Midbrain (tissue), 1 donor: ENCODE results near the gene TMEM181.

ENCODE experiments used
- DNase-seq: peaks from one replicate; lab custom pipeline; 2025; lab: John Stamatoyannopoulos, UW

Gene TMEM181

DNA sequence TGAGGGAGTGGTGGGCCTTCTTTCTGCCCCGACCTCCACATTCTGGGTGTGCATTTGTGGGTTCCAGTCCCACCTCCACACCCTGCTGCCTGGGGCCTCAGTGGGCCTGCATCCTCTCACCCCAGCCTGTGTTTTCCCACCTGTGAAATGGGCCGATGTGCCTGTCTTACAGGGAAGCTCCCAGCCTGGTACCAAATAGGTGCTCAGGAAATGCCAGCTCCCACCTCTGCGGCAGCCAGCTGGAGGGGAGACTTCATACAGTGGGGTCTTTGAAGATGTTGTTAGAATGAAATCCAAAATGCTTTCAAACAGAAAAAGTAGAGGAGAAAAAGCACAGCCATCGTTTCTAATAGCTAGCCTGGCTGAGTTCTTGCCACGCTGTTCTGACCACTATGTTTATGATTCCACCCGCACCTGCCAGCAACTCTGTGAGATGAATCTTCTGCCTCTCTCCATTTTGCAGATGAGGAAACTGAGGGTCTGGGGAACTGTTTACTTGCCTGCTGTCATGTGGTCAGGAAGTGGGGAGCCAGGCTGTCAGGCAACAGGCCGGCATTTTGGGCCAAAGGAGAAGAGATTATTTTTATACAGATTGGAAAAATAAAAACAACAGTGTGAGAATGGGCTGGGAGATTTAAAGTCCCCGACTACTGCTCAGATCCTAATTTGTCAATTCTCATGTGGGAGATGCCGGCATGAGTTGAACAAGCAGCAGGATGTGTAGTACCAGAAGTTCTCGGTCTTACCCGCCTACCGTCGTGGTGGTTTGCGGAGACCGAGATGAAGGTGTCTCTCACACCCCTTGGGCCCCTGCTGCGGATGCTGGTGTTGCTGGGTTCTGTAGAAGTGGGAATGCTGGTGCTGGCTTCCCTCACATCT, 4.6 kb downstream of the TMEM181 start:
- DNase-seq: no peak

DNA sequence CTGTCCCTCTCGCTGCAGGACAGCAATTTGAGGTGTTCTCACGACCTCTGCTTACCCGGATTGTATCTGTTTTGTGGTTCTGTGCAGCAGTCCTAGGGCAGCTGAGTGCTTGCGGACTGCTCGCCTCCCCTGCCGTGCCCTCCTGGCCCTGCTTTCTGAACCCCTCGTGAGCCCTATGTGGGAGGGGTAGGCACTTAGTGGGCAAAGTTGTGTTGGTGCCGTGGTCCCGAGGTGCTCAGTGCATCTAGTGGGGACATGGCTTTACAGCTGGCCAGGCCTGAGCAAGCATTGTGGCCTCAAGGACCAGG, 5.2 kb downstream of the TMEM181 start:
- DNase-seq: no peak

- DNase-seq: no peak
Observed at GRCh38 chr6:158565482-158566040, 5.7 kb downstream of the TMEM181 start.

DNA sequence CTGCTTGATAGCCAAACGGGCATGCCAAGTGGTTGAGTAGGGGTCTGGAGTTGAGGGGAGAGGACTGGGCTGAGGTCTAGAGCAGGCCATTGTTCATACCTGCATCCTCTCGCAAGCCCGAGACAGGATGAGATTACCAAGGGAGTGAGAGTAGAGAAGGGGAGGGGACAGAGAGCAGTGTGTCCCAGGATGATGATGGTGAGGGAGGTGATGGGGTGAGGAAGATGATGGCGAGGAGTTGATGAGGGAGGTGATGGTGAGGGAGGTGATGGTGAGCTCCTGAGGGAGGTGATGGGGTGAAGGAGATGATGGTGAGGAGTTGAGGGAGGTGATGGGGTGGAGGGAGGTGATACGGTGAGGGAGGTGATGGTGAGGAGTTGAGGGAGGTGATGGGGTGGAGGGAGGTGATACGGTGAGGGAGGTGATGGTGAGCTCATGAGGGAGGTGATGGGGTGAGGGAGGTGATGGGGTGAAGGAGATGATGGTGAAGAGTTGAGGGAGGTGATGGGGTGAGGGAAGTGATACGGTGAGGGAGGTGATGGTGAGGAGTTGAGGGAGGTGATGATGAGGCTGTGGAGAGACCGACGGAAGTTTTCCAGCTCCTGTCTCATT, 6.4 kb downstream of the TMEM181 start:
- DNase-seq: no peak

DNA sequence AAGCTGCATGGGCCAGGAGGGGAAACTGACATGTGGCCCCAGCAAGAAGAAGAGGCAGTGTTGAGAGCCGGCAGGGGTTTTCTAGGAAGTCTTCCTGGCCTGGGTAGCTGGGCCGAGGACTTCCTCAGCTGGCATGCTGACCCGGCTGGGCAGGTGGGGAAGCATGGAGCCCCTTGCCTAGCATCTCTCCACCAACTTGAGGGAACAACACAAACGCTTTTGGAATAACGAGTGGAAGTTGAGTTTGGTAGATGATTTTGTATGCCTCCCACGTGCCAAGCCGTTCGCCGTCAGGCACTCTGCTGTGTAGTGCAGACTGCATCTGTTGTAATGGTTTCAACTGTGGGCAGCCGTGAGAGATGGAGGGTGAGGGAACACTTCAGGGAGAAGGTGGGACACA, 7.3 kb downstream of the TMEM181 start:
- DNase-seq: no peak

DNA sequence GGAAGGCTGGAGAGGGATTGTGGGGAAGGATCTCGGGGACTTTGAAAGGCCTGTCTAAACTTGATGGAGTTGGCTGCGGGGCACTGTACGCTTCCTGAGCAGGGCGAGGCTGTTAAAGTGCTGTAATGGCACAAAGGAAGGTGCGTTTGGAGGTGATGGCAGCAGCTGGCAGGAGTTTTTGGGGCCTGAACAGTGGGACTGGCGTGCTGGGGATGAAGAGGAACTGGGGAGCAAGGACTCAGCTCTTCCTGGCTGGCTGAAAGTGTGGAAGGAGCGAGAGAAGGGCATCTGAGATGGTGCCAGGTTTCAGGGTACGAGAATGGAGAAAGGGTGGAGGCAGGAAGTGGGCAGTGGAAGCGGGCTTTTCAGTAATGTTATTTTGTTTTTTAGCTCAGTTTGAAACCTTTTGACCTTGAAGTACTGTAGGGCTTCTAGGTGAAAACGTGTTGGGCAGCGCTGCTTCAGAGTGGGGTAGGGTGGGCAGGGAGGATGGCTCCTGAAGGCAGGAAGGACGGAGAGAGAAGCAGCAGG, 8.0 kb downstream of the TMEM181 start:
- no peak for DNase-seq

DNA sequence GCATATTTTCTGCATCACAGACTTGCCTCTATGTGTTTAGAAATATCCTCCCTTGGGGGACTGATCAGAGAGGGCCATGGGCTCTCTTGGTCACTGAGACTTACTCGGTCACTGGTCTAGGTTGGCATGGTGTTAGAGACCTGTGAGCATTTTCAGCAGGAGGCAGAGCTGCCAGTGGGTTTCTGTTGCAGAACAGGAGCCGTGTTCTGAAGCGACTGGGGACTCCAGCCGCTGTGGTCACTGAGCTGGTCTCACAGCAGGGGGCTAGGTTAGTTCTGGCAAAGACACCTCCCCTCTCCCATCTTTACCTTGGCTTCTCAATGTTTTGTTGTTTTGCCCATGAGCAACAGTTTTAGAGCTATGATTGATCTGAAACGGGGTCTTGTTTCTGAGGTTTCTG, 8.7 kb downstream of the TMEM181 start:
- no peak for DNase-seq

DNA sequence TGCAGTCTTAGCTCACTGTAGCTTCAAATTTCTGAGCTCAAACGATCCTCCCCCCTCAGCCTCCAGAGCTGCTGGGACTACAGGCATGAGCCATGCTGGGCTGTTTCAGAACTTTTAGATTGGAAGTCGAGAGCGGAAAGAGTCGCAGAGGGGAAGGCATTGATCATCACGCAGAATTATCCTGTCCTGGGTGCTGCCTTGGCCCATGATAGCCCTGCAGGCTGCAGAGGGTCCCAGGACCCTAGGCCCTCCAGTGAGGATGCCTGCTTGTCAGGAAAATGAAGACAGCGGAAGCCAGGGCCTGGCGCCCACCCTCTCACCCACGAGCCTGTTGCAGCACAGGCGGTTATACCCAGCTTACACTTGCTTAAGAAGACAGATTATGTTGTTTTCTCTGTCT, 9.1 kb downstream of the TMEM181 start:
- DNase-seq: no peak

- no peak for DNase-seq
Observed at GRCh38 chr6:158570681-158570962, 10.7 kb downstream of the TMEM181 start.

- DNase-seq: no peak
Observed at GRCh38 chr6:158571826-158572652, 12.1 kb downstream of the TMEM181 start.

- DNase-seq: no peak
Observed at GRCh38 chr6:158572653-158573541, 13.0 kb downstream of the TMEM181 start.

GRCh38 chr6:158573542-158573931, 13.6 kb downstream of the TMEM181 start:
- DNase-seq: no peak

GRCh38 chr6:158574800-158575199, 14.9 kb downstream of the TMEM181 start:
- DNase-seq: no peak

GRCh38 chr6:158575550-158575949, 15.7 kb downstream of the TMEM181 start:
- DNase-seq: no peak

DNA sequence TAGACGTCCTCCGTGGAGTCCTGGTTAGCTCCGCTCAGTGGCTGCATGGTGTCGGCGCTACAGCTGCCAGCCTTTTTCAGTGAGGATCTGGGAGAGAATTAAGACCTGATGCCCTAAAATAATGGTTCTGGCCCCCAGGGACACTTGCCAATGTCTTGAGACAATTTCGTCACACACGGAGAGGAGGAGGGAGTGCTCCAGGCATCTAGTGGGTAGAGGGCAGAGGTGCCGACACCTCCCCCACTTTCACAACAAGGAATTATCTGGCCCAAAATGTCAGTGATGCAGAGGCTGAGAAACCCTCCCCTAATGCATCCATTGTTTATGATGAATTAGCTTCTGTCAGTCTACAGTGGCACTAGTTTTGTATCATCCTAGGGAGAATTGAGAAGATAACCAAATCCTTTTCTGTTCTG, 24.4 kb downstream of the TMEM181 start:
- DNase-seq: peak; percentile 30

DNA sequence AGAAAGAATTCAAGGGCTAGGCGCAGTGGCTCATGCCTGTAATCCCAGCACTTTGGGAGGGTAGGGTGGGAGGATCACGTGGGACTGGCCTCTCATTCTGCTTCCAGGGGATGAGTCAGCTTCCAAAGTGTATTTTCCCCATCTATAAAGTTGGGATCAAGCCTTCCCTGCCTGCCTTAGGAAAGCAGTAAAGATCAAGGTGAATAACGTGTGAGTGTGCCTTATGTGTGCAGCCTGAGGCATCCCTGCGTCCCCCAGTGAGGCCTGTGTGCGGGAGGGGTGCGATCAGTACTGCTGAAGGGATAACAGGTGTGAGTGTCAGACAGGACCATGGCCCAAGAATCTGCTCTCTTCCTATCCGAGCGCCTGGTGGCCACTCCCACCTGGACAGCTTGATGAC, 26.8 kb downstream of the TMEM181 start:
- DNase-seq: no peak

GRCh38 chr6:158589366-158589765, 29.5 kb downstream of the TMEM181 start:
- DNase-seq: no peak

- no peak for DNase-seq
Observed at GRCh38 chr6:158591134-158591809, 31.4 kb downstream of the TMEM181 start.

DNA sequence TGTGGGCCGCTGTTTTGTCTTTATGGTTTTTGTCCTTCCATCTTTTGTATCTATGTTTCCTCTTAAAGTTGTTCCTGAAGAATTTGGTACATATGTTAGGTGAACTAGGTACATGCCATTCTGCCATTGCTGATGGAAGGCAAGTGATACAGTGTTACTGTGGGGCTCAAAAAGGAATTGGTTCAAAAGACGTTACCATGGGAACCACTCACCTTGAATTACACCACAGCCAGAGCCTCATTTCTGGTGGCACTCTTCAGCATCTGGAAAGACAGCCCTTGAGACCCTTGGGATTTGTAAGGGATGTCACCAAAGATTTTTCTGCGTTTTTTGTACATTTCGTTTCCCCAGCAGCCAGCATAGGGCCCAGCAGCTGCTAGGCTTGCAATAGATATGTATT, 31.9 kb downstream of the TMEM181 start:
- no peak for DNase-seq

DNA sequence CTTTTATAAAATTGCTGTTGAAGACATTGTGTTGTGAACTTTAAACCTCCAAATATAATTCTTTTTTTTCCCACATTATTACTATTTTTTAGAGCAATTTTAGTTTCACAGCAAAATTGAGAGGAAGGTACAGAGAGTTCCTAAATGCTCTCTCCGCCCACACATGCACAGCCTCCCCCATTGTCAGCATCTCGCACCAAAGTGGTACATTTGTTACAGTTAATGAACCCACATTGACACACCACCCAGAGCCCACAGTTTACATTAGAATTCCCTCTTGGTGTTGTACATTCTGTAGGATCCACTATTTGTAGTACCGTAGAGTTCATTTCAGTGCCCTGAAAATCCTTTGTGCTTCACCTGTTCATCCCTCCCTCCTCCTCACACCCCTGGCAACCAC, 33.8 kb downstream of the TMEM181 start:
- DNase-seq: no peak

DNA sequence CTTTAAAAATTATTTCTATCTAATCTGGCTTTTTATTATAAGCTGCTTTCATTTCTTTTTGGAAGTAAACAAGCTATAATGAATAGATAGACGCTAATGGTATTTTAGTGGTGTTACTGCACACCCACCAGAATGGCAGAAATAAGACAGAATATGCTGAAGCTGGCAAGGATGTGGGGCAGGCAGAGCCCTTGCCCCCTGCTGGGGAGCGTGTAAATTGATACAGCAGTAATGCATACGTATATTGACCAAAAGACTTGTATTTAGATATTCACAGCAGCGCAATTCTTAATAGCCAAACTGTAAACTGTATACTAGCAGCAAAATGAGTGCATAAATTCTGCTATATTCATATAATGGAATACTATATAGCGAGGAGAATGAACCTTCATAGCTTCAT, 35.3 kb downstream of the TMEM181 start:
- no peak for DNase-seq
